HAP-1 (cell line): Measurements from ENCODE around the gene IFT52.

Experiments
- DNase-seq, 2 experiments: peaks; one replicate each; pipeline ENCODE4 v3.0.0-alpha.2; 2016 to 2020; ENCODE audit warnings: low spot score in 2 of 2
- H3K27me3 ChIP-seq: fragments of 250-450 bp; sonication (Bioruptor Pico); 2 replicates; pipeline ENCODE4 v1.5.1; 2020; ENCODE audit warnings: low read depth, mild to moderate bottlenecking, moderate library complexity
- H3K36me3 ChIP-seq: fragments of 250-450 bp; sonication (Bioruptor Pico); replicated peaks from 2 replicates; pipeline ENCODE4 v1.5.1; 2020; ENCODE audit warnings: mild to moderate bottlenecking
- H3K4me1 ChIP-seq: fragments of 250-450 bp; sonication (Bioruptor Pico); 2 replicates; pipeline ENCODE4 v1.5.1; 2020; ENCODE audit warnings: mild to moderate bottlenecking
- H3K4me3 ChIP-seq: fragments of 250-450 bp; sonication (Bioruptor Pico); 2 replicates; pipeline ENCODE4 v1.5.1; 2020; ENCODE audit warnings: mild to moderate bottlenecking, moderate library complexity
- H3K9me3 ChIP-seq: fragments of 250-450 bp; sonication (Bioruptor Pico); 2 replicates; pipeline ENCODE4 v1.5.1; 2020; ENCODE audit warnings: mild to moderate bottlenecking, moderate library complexity
- in situ Hi-C: fragments of 300-500 bp; cut with MboI; formaldehyde crosslinking; loops from 3 replicates; pipeline ENCODE4 v1.14.3; 2020; ENCODE audit warnings: low sequenced_read_pairs, inconsistent platforms, mixed read lengths

IFT52 gene

DNA sequence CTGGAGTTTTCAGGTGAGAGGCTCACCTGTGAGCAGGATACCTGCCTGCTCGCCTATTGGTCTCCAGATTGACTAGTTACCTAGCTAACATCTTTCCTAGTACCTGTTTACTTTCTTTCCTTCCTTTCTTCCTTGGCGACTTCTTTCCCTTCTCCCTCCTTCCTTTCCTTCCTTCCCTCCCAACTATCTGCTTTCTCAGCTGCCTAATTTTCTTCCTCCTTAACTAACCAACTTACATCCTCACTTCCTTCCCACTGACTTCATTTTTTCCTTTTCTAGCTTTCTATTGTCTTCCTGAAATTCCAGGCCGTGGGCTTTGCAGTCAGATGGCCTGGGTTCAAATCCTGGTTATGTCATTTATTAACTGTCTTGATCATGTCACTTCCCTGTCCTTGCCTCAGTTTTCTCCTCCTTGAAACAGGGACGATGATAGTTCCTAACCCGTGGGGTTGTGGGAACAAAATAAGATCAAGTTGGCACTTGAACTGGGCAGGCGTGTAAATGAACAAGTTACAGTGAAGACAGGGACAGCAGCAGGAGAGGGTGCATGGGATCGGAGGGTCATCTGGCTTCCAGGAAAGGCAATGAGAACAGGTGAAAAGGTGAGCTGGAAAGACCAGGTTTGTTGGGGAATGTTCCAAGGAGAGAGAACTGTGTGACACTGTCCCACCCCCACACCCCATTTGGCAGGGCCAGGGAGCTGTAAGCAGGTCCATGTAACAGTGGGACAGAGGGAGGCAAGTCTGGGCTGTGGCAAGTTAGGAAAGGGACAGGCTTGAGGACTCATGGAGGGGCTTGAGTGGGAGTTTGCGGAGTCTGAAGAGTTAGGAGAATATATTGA lies 31.4 kb upstream of the IFT52 start:
- Histone ChIP-seq H3K27me3 (no peaks in the 10 kb centered on the region), H3K36me3 (no peaks in the 10 kb centered on the region), H3K9me3 (no peaks in the 10 kb centered on the region), H3K4me3 (no peak overlapping the region), H3K4me1 (no peaks in the 10 kb centered on the region)
- DNase-seq = no peak
- in situ Hi-C loops = no loop called here

DNA sequence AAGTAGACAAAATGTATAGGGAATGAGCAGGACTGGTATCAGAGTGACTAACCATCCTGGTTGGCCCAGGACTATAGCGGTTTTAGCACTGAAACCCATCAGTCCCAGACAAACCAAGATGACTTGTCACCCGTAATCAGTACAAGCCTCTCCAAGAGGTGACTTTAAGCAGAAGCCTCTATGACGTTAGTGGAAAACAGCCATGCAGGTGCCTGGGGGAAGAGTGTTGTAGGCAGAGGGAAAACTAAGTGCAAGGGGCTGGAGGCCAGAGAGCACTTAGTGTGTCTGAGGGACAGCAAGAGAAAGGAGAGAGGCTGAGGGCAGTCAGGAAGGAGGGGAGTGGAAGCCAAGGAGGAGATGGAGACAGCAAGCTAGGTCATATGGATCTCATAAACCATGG lies 29.8 kb upstream of the IFT52 start:
- DNase-seq = no peak
- Histone ChIP-seq H3K4me1 (no peaks in the 10 kb centered on the region), H3K36me3 (no peaks in the 10 kb centered on the region), H3K9me3 (no peaks in the 10 kb centered on the region), H3K4me3 (no peak overlapping the region), H3K27me3 (no peaks in the 10 kb centered on the region)
- in situ Hi-C loops = no loop called here

DNA sequence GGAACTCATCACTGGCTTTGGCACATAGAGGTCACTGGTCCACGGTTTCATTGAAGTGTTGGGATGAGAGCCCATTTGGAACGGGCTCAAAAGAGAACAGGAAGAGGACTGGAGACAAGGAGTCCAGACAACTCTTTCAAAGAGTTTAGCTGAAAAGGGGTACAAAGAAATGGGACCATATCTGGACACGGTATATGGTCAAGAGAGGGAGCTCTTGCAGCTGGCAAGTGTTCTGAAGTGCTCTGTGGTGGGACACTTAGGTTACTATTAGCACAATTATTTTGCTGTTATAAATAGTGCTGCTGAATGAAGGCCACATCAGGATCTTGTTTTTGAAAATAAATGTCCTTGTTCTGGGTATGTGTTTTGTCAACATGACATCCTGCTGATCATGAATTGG lies 27.3 kb upstream of the IFT52 start:
- in situ Hi-C loops = no loop called here
- H3K9me3 ChIP-seq = no peaks in the 10 kb centered on the region
- no peaks in the 10 kb centered on the region for H3K36me3 ChIP-seq
- no peak for DNase-seq
- no peaks in the 10 kb centered on the region for H3K4me1 ChIP-seq
- H3K27me3 ChIP-seq = no peaks in the 10 kb centered on the region
- no peak overlapping the region for H3K4me3 ChIP-seq

DNA sequence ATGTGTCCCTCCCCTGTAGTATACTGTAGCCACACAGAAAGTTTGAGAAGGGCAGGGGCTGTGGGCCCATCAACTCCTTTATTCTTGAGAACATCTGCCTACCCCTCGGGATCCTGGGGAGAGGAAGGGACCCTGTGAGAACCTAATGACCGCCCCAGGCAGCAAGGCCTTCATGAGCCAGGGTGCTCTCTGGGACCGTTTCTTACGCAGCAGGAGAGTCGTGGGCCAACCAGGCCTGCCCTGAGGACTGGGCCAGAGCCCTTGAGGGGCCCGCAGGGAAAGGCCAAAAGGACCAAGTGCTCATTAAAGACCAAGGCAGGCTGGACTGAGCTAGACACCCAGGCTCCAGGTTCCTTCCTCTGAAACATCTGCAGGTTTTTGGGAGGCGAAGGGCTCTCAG lies 26.7 kb upstream of the IFT52 start:
- Histone ChIP-seq H3K27me3 (no peaks in the 10 kb centered on the region), H3K4me1 (no peaks in the 10 kb centered on the region), H3K4me3 (no peak overlapping the region), H3K9me3 (no peaks in the 10 kb centered on the region), H3K36me3 (no peaks in the 10 kb centered on the region)
- DNase-seq = no peak
- in situ Hi-C loops = no loop called here

DNA sequence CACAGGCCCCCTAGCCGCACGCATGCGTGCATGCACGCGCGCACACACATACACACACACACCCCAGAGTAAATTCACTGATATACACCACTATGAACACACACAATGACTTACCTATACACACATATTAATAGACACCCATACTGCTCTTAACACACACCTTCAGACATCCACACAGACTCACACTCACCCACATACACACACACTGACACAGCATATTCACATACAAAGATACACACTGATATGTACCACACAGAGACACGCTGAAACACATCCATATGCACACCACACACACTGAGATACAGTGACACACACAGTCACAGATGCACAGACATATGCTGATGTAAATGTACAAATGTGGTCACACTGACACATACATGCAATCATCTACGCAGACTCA lies 26.3 kb upstream of the IFT52 start:
- in situ Hi-C loops = no loop called here
- no peaks in the 10 kb centered on the region for H3K27me3 ChIP-seq
- DNase-seq = no peak
- H3K9me3 ChIP-seq = no peaks in the 10 kb centered on the region
- H3K4me1 ChIP-seq = no peaks in the 10 kb centered on the region
- no peak overlapping the region for H3K4me3 ChIP-seq
- H3K36me3 ChIP-seq = no peaks in the 10 kb centered on the region

DNA sequence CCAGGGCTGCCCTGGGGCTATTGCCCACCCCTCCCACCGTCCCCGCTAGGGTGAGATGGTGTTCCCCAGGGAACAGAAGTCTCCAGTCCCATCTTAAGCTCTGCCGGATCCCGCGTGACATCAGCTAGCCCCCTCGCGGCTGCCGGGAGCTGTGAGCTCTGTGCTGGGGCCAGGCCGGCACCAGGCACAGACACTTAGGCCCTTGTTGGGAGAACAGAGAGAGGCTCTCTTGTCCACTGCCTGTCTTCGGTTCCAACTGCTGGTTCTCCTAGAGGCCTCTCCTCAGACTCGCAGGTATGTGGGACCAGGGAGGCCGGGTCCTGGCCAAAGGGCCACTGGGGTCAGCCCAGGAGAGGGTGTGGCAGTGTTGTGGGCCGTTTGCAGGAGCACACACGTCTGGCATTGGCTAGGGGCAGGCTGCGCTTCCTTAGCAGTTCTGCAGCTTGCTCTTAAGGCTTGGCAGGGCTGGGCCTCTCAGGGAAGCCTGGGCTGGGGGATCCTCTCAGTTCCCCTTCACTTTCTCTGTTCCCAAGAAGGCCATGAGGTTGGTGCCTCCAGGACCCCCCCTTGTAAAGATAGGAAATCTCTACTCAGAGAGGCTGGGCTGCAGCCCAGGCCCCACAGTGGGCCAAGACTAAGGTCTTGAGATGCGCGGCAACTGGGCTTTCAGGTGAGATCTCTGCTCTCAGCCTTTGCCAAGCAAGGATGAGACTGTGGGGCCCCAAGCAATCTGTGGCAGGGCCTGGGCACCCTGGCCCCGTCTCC lies 25.6 kb upstream of the IFT52 start:
- Histone ChIP-seq H3K4me1 (no peaks in the 10 kb centered on the region), H3K4me3 (no peak overlapping the region), H3K9me3 (no peaks in the 10 kb centered on the region), H3K27me3 (no peaks in the 10 kb centered on the region), H3K36me3 (no peaks in the 10 kb centered on the region)
- no peak for DNase-seq
- in situ Hi-C loops = no loop called here

DNA sequence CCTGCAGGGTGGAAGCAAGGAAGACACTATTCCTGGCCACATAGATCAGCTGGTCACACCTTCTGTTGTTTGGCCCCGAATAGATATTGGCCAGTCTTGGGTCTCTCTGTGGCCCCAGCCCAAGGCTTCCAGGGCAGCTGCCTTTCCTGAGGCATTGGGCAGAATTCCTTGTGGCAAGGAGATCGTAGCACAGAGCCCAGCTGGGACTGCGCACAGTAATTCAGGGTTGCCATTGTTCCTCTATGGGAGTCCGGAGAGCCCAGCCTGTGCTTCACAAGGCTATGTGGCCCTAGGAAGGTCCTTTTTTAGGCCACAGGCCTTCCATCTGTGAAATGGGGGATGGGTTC lies 25.0 kb upstream of the IFT52 start:
- H3K27me3 ChIP-seq = no peaks in the 10 kb centered on the region
- no peaks in the 10 kb centered on the region for H3K36me3 ChIP-seq
- H3K4me1 ChIP-seq = no peaks in the 10 kb centered on the region
- in situ Hi-C loops = no loop called here
- DNase-seq = no peak
- H3K4me3 ChIP-seq = no peak overlapping the region
- H3K9me3 ChIP-seq = no peaks in the 10 kb centered on the region

DNA sequence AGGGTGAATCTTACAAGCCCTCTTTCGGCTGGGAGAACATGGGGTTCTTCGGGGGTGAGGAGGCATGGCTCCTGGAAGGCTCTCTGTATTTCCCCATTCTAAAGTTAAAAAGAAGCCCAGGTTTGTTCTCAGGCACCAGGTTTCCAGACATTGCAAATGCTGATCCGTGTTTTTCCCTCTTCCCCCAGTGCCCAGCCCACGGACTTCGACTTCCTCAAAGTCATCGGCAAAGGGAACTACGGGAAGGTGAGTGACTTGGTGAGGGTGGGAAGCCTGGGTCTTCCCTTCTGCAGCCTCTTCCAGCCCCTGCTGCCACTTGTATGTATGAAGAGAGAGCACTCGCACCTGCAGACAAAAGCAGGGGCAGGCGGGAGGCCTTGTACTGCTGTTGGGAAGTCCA lies 23.3 kb upstream of the IFT52 start:
- Histone ChIP-seq H3K4me3 (no peak overlapping the region), H3K27me3 (no peaks in the 10 kb centered on the region), H3K36me3 (no peaks in the 10 kb centered on the region), H3K4me1 (no peaks in the 10 kb centered on the region), H3K9me3 (no peaks in the 10 kb centered on the region)
- in situ Hi-C loops = no loop called here
- no peak for DNase-seq

DNA sequence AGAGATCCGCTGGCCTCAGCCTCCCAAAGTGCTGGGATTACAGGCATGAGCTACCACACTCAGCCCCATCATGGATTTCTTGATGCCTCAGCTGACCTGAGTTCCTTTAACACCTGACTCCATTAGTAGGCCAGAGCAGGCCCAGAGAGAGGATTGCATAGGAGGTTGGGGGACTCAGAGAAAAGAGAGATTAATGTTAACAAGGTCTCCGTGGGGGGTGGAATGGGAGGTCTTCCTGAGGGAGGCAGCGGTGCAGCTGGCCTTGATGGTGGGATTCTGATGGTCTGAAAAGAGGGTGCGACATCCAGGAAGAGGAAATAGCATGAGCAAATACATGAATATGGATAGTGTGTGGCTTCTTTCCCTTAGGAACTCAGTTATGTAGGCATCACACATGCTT lies 22.0 kb upstream of the IFT52 start:
- no peaks in the 10 kb centered on the region for H3K4me1 ChIP-seq
- H3K4me3 ChIP-seq = no peak overlapping the region
- H3K27me3 ChIP-seq = no peaks in the 10 kb centered on the region
- no peaks in the 10 kb centered on the region for H3K36me3 ChIP-seq
- in situ Hi-C loops = no loop called here
- no peaks in the 10 kb centered on the region for H3K9me3 ChIP-seq
- DNase-seq = no peak

DNA sequence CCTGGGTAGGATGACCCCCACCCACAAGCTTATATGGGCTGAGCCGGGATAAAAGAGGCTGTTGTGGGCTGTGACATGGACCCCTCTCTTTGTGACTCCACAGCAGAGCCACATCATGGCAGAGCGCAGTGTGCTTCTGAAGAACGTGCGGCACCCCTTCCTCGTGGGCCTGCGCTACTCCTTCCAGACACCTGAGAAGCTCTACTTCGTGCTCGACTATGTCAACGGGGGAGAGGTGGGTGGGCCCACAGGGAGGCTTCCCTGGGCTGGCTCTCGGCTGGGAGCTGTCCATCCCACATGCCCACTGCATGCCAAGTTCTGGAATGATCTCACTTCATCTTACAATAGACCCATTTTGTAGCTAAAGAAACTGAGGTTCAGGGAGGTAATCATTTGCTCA lies 21.5 kb upstream of the IFT52 start:
- in situ Hi-C loops = no loop called here
- no peaks in the 10 kb centered on the region for H3K4me1 ChIP-seq
- no peaks in the 10 kb centered on the region for H3K9me3 ChIP-seq
- H3K36me3 ChIP-seq = no peaks in the 10 kb centered on the region
- no peak for DNase-seq
- H3K27me3 ChIP-seq = no peaks in the 10 kb centered on the region
- no peak overlapping the region for H3K4me3 ChIP-seq

DNA sequence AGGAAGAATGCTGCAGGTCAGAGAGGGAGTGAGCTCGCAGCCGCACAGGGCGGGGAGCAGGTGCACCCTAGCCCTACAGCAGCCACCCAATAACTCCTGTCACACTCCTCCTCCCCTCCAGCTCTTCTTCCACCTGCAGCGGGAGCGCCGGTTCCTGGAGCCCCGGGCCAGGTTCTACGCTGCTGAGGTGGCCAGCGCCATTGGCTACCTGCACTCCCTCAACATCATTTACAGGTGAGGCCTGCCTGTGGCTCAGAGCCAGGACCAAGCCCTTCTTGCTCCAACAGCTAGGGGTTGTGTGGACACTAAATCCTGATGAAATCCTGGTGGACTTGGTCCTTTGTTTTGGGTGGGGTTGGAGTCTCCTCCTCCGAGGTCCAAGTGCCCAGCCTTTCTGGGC lies 20.2 kb upstream of the IFT52 start:
- Histone ChIP-seq H3K4me3 (no peak overlapping the region), H3K4me1 (no peaks in the 10 kb centered on the region), H3K27me3 (no peaks in the 10 kb centered on the region), H3K36me3 (no peaks in the 10 kb centered on the region), H3K9me3 (no peaks in the 10 kb centered on the region)
- in situ Hi-C loops = no loop called here
- DNase-seq = no peak

DNA sequence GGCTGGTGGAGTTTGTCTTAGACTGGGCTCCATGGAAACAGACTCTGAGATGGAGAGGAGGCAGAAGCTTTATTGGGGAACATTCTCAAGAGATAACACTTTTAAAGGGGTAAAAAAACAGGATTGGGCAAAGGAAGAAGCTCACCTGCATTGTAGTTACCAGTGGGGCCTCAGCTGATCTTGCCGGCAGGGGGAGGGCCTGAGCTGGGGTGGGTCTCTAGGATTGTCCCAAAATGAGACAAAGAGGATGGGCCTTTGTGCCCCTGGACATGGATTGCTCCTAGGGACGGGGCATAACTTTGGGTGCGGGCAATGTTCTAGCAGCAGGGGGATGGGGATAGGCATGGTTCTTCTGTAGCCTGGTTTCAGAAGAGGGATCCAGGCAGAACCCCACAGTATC lies 19.4 kb upstream of the IFT52 start:
- in situ Hi-C loops = no loop called here
- H3K36me3 ChIP-seq = no peaks in the 10 kb centered on the region
- H3K9me3 ChIP-seq = no peaks in the 10 kb centered on the region
- no peaks in the 10 kb centered on the region for H3K27me3 ChIP-seq
- no peak for DNase-seq
- H3K4me1 ChIP-seq = no peaks in the 10 kb centered on the region
- H3K4me3 ChIP-seq = no peak overlapping the region

DNA sequence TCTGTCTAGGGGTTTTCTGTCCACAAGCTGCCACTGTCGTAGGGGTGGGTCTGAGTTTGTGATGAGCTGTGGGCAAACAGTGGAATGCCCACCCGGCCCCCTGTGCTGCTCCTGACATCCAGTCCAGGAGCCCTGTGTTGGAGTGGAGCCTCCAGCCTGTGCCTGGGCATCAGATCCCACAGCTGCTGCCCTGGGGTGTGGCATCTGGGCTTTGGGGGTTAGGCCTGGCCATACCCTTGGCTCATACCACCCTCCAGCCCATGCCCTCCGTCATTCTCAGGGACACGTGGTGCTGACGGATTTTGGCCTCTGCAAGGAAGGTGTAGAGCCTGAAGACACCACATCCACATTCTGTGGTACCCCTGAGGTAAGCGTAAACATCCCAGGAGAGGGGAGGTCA lies 19.0 kb upstream of the IFT52 start:
- in situ Hi-C loops = no loop called here
- no peaks in the 10 kb centered on the region for H3K4me1 ChIP-seq
- no peaks in the 10 kb centered on the region for H3K27me3 ChIP-seq
- H3K9me3 ChIP-seq = no peaks in the 10 kb centered on the region
- no peaks in the 10 kb centered on the region for H3K36me3 ChIP-seq
- H3K4me3 ChIP-seq = no peak overlapping the region
- no peak for DNase-seq

DNA sequence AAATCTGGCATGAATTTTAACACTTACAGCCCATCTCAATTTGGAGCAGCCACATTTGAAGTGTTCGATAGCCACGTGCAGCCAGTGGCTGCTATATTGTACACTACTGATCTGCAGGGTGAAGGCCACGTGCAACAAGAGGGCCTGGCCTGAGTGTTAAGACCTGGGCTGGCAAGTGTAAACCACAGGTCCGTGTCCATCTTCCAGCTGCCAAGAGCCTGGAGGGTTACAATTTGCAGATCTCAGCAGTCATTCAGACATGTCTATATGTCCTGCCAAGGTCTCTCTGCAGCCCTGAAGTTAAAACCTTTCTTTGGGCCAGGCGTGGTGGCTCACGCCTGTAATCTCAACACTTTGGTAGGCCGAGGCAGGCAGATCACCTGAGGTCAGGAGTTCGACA lies 17.8 kb upstream of the IFT52 start:
- in situ Hi-C loops = no loop called here
- Histone ChIP-seq H3K4me1 (no peaks in the 10 kb centered on the region), H3K27me3 (no peaks in the 10 kb centered on the region), H3K36me3 (no peaks in the 10 kb centered on the region), H3K9me3 (no peaks in the 10 kb centered on the region), H3K4me3 (no peak overlapping the region)
- DNase-seq = no peak
